LHCN-M2 (cell line): ENCODE results near the gene NCF4. TPM values are rescaled to one million over a fixed set of nuclear protein-coding genes. Genes with fewer than 3 reads are reported as not detected.
A peak's percentile ranks its signal among the peaks of the same experiment; 100 is the strongest.

Experiments
- DNase-seq: peaks from one replicate; pipeline ENCODE4 v3.0.0-alpha.2; 2012; ENCODE audit warnings: low read depth
- polyA plus RNA-seq: library from polyadenylated mRNA; unstranded; fragments of >200 nt; gene quantifications from one replicate; pipeline ENCODE4 v1.2.1, GENCODE V29; 2012; ENCODE audit warnings: missing spikeins
- total RNA-seq: library from RNA; depleted of rRNA; stranded (reverse); fragments of >200 nt; gene quantifications from 2 replicates; pipeline ENCODE4 v1.2.3, GENCODE V29; 2014; rRNA removed

The NCF4 gene
- not detected in 2 replicates for total RNA-seq
- not detected for polyA plus RNA-seq

DNA sequence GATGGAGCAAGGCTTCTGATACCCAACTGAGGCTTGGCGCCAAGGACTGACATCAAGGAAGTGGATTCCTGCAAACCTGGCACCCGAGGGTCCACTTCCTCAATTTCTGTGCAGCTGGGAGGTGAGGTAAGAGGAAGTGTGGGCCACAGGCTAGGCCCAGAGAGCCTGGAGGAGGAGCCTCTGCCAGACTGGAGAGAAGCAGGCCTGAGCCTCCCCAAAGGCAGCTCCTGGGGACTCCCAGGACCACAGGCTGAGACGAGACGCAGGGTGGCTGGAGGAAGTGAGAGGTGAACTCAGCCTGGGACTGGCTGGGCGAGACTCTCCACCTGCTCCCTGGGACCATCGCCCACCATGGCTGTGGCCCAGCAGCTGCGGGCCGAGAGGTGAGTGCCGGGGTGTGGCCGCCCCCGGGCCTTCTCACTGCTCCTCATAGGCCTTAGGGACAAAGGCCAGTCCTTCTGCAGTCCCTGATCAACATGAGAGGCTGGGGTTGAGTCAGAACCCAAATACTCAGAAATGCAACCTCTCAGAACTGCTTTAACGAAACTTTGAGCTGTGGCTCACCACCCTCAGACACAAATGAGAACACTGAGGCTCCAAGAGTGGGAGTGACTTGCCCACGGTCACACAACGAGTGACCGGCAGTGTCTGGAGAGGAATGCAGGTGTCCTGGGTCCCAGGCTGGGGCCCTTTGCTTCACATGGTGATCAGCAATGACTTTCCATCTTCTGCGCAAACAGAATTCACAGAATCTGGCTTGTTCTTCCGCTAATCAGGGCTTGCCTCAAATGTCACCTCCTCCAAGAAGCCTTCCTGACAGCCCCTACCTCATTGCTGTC lies at the start of gene NCF4:
Gene NCF4, plus strand, starts transcription at position 186 of the 839 bp plus-strand sequence. Its CDS starts 166 bp downstream, at position 352.
- DNase-seq, result no peak

GRCh38 chr22:36811094-36811800 lies 49.6 kb upstream of the NCF4 start:
- no peak for DNase-seq

DNA sequence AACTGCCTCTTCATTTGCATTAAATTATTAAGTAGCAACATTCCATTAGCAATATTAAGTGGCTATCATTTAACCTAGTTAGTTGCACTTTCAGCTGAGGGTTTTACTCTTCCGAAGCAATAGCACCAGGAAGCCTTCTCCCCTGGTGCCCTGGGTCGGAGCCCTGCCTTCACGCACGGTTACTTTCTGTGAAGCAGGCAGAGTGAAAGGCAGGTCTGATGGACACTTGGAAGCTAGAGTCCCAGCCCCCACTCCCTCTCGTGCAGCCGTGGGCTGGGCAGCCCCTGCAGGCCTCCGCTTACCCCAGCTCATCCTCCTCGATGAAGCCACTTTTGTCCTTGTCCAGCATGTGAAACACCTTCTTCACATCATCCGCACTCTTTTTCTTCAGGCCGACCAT lies 46.0 kb upstream of the NCF4 start:
- DNase-seq, result no peak

GRCh38 chr22:36815558-36816338 lies 45.1 kb upstream of the NCF4 start:
- no peak for DNase-seq

DNA sequence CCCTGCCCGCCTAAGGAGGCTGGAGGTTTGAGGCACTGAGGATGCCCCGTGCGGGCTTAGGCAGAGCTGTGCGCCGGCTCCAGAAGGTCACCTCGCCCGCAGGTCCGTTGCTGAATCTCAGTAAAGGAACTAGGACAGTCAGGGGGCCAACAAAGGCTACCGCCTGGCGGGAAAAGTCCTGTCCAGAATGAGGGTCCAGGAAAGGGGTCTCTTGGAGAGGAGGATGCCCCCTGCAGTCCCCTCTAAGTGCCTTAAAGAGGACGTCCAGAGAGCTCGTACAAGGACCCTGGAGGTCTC lies 44.5 kb upstream of the NCF4 start:
- DNase-seq, result no peak

DNA sequence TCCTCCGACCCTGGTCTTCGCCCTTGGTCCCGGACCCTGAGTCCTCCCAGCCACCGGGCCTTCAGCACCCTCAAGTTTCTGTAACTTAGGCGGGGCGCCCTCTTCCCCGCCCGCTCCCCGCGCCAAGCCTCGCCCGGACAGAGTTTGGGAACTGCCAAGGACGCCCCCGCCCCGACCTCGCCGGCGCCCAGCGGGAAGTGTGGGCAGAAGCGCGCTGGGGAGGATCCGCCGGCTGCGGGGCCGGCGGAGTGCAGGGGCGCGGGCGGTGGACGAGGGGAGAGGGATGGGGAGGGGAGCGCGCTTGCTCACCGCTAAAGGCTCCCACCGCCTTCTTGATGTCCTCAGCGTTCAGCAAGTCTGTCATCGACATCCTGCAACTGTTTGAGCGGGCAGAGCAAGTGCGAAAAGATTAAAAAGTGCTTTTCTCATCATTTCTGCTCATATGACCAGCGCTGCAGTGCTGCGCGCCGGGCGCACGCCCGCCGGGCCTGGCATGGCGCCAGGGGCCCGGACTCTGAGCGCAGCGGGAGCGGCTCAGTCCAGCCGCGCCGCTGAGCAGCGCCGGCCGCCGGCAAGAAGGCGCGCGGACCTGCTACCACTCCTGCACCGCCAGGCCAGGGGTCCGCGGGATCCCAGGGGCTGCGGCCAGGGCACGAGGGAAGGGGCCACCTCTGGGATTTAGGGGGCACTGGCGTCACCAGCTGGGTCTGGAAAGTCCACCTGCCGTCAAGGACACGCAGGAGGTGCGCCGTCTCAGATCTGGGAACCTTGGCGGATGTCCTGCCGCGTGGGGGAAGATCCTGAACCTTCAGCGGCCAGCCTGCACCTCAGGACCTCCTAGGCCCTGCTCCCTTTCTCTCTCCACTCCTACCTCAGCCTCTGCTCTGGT lies 43.9 kb upstream of the NCF4 start, which contains the start of gene PVALB:
Gene PVALB, minus strand, starts transcription at position 400 of the 889 bp plus-strand sequence. Its CDS starts 30 bp downstream, at position 370.
- DNase-seq, result no peak

GRCh38 chr22:36817525-36817848 lies 43.3 kb upstream of the NCF4 start:
- DNase-seq, result no peak

DNA sequence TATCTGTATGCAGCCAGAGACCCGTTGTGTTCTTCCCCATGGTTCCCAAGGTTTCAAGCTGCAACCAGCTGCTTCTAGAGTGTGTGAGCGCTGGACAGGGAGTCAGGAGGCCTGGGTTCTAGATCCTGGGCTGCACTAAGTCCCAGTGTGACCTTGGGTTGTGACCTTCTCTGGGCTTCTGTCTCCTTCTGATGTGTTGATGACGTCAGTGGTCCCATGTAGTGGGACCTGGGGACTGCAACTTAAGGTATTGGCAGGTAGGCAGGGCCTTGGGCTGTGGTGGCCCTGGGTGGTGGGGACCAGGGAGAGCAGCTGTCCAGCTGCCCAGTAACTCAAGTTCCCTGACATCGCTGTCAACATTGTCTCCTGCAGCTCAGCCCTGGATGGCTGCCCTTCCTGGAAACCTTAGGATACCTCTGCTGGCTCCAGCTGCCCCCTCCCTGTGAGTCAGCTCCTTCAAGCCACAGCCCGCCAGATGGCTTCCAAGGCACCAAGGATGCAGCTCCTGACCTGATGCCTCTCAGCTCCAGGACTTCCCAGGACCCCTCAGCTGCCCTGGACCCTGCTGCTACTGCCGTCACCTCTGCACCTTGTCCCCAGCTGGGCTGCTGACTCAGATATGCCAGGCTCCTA lies 42.7 kb upstream of the NCF4 start:
- no peak for DNase-seq

DNA sequence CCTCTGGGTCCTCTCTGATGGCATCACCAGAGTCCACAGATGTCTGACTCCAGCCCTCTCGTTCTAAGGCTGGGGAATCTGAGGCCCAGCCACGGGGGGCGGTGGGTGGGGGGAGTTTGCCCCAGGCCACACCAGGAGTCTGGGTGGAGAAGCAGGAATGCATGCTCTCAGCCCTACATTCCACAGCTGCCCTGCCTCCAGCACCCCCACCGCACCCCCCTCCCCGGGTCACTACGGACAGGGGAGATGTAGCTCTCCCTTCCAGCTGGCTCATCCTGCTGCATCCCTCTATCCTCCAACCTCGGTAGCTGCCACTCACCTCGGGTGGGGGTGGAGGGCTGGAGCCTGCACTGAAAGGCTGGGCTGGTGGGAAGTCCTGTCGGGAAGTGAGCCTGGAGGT lies 41.7 kb upstream of the NCF4 start:
- DNase-seq, result no peak

DNA sequence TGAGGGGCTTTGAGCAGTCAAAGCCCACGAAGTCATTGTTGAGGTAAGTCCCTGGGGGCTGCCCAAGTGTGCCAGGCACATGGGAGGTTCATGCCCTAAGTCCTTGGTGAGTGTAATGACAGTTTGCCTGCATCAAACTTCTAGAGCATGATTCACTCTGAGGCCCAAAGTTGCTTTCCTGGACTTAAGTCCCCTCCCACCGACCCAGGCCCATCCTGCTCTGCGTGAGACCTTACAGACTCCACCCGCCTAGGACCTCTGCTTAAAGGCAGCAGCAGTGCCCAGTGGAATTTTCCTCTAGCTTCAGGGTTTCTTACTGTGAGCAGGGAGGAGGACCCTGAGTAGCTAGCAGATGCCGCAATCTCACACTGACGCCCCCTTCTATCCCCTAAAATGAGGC lies 38.2 kb upstream of the NCF4 start:
- DNase-seq, result no peak

DNA sequence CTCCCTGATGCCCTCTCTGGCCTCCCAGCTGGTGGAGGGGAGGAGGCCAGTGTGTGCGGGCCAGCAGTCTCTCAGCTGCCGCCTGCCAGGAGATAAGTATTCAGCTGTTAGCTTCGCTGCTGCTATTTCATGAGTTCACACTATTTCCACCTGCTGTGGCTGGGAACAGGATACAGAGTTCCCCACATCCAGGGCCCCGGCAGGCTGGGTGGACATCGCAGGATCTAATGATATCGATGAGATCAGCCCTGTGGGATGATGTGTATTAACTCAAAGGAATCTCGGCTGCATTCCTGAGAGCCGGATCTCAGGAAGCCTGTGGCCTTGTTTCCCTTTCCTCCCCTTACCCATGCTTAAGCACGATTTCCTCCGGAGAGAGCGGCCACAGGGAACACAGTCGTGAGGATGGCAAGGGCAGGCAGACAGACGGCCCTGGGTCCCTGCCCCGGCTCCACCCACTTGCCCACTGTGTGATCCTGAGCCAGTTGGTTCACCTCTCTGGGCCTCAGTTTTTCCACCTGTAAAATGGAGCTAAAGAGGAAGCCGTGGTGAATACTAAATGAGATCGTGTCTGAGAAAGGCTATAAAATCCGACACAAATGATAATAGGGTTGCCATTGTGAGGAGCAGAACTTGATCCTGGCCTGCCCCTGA lies 37.5 kb upstream of the NCF4 start:
- peak; percentile 53 for DNase-seq

- DNase-seq, result no peak
Measured at GRCh38 chr22:36824655-36825054, 36.2 kb upstream of the NCF4 start.

- no peak for DNase-seq
Measured at GRCh38 chr22:36826262-36826661, 34.5 kb upstream of the NCF4 start.

GRCh38 chr22:36828815-36829214 lies 32.0 kb upstream of the NCF4 start:
- no peak for DNase-seq

GRCh38 chr22:36829370-36830002 lies 31.3 kb upstream of the NCF4 start:
- no peak for DNase-seq

DNA sequence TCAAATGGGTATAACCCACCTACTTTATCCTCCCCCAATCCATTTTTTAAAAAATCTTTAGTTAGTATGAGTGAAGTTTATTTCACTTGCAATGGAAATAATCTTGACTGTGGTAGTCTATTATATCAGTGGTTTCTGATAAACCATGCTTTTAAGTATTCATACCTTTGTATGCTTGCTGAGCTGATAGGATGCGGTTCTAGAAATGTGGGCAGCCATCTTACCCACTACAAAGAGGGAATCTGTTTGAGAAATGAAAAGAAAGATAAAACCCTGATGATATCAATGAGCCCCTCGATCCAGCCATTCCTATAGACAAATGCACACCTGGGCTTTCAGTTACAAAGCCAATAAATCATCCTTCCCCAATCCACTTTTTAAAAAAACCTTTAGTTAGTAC lies 30.2 kb upstream of the NCF4 start:
- DNase-seq, result no peak

DNA sequence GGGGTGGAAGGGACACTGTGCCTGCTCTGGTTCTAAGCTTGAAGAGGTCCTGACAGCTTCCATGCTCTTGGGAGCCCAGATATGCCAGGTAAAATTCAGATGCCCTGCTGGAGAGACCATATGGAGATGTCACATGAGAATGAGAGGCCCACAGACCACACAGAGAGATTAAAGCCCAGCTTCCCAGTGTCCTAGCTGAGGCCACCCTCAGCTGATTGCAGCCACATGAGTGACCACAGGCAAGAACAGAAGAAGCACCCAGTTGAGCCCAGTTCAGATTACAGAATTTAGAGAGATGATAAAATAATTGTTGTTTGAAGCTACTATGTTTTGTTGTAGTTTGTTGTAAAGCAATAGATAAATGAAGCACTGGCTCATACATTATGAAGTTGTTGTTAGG lies 29.6 kb upstream of the NCF4 start:
- DNase-seq, result no peak

DNA sequence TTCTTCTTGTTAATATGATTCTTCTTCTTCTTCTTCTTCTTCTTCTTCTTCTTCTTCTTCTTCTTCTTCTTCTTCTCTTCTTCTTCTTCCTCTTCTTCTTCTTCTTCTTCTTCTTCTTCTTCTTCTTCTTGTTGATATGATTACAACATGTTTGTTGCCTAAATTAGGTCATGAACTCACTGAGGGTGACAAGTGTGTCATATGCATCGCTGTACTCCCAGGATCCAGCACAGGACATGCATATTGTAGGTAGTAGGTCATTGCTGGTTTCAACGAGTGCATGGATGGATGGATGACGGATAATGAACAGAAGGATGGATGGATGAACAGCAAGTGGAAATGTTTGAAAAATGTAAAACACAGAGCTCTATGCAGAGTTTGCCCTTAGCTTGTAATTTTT lies 29.1 kb upstream of the NCF4 start:
- DNase-seq, result no peak

DNA sequence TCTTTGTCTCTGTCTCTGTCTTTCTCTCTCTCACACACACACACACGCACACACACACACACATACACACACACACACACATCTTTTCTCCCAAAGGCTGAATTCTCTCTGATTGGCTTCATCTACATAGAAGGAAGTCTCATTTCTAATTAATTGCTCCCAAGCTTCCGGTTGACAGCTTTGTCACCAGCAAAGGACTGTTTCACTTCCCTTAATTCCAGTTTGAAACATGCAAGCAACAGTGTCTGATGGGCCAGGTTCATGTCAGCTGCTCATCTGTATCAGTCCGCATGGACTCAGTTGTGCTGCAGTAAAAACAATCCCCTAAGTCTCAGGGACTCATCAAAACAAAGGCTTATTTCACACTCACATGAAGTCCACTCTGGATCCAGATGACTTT lies 27.7 kb upstream of the NCF4 start:
- DNase-seq, result no peak

GRCh38 chr22:36835903-36836302 lies 24.9 kb upstream of the NCF4 start:
- DNase-seq, result no peak
